HepG2 (cell line): ENCODE data around the gene TMEM63C. TPM values are rescaled to one million over a fixed set of nuclear protein-coding genes. Genes with fewer than 3 reads are reported as not detected.
A peak's percentile ranks its signal among the peaks of the same experiment; 100 is the strongest.

Experiments used
- ATF7-NPFF ChIP-seq: sonication (generic); formaldehyde crosslinking; IDR thresholded peaks from 2 replicates; pipeline ENCODE4 v1.8.1; 2023; ENCODE audit warnings: mild to moderate bottlenecking, low read depth, missing genetic modification reagents, moderate library complexity
- FOXJ3 ChIP-seq: sonication (generic); formaldehyde crosslinking; IDR thresholded peaks from 2 replicates; pipeline ENCODE4 v1.4.0; 2020; ENCODE audit warnings: missing genetic modification reagents, mild to moderate bottlenecking, borderline replicate concordance
- GATAD1 ChIP-seq: IDR thresholded peaks from 2 replicates; pipeline ENCODE4 v1.6.1; 2016; ENCODE audit warnings: missing genetic modification reagents, missing compliant biosample characterization
- HDAC1 ChIP-seq: sonication (generic); formaldehyde crosslinking; IDR thresholded peaks from 2 replicates; pipeline ENCODE4 v1.5.1; 2020; ENCODE audit warnings: mild to moderate bottlenecking, missing genetic modification reagents
- IKZF1 ChIP-seq: fragments of 450-650 bp; IDR thresholded peaks from 2 replicates; pipeline ENCODE4 v1.7.1; 2016
- ISX ChIP-seq: sonication (generic); formaldehyde crosslinking; conservative IDR thresholded peaks from 2 replicates; pipeline ENCODE4 v1.5.0; 2020; ENCODE audit warnings: missing genetic modification reagents
- MLLT10 ChIP-seq: sonication (generic); formaldehyde crosslinking; IDR thresholded peaks from 2 replicates; pipeline ENCODE4 v1.4.0; 2020; ENCODE audit warnings: missing genetic modification reagents
- RARG ChIP-seq: sonication (generic); formaldehyde crosslinking; IDR thresholded peaks from 2 replicates; pipeline ENCODE4 v1.4.0; 2020; ENCODE audit warnings: low read depth, mild to moderate bottlenecking, missing genetic modification reagents
- RFX3 ChIP-seq: IDR thresholded peaks from 2 replicates; pipeline ENCODE4 v1.6.1; 2016; ENCODE audit warnings: missing biosample characterization, missing genetic modification reagents
- SAP130 ChIP-seq: IDR thresholded peaks from 2 replicates; pipeline ENCODE4 v1.6.1; 2016; ENCODE audit warnings: low read depth
- SRSF9 ChIP-seq: fragments of 200-400 bp; formaldehyde crosslinking; IDR thresholded peaks from 2 replicates; pipeline ENCODE4 v1.6.1; 2018; ENCODE audit warnings: borderline replicate concordance, mild to moderate bottlenecking, low read depth, low read length; ENCODE audit not compliant: insufficient read depth, poor library complexity, severe bottlenecking
- TOPORS ChIP-seq: sonication (generic); formaldehyde crosslinking; IDR thresholded peaks from 2 replicates; pipeline ENCODE4 v1.8.0; 2023; ENCODE audit warnings: mild to moderate bottlenecking, missing genetic modification reagents
- ZBTB8A ChIP-seq: sonication (generic); formaldehyde crosslinking; IDR thresholded peaks from 2 replicates; pipeline ENCODE4 v1.4.0; 2020; ENCODE audit warnings: mild to moderate bottlenecking, low read depth, missing genetic modification reagents, borderline replicate concordance
- ZC3H4 ChIP-seq: sonication (generic); formaldehyde crosslinking; IDR thresholded peaks from 2 replicates; pipeline ENCODE4 v1.4.0; 2020; ENCODE audit warnings: missing genetic modification reagents, borderline replicate concordance
- ZFYVE20 ChIP-seq: sonication (generic); formaldehyde crosslinking; IDR thresholded peaks from 2 replicates; pipeline ENCODE4 v1.8.0; 2023; ENCODE audit warnings: low read depth, mild to moderate bottlenecking, moderate library complexity, missing genetic modification reagents, borderline replicate concordance
- ZNF143 ChIP-seq: sonication (generic); formaldehyde crosslinking; IDR thresholded peaks from 2 replicates; pipeline ENCODE4 v1.4.0; 2020; ENCODE audit warnings: missing genetic modification reagents
- ZNF331 ChIP-seq: sonication (generic); formaldehyde crosslinking; IDR thresholded peaks from 2 replicates; pipeline ENCODE4 v1.4.0; 2020; ENCODE audit warnings: missing genetic modification reagents
- ZNF34 ChIP-seq: sonication (generic); formaldehyde crosslinking; IDR thresholded peaks from 2 replicates; pipeline ENCODE4 v1.4.0; 2020; ENCODE audit warnings: mild to moderate bottlenecking, missing genetic modification reagents, borderline replicate concordance
- ZNF577 ChIP-seq: sonication (generic); formaldehyde crosslinking; IDR thresholded peaks from 2 replicates; pipeline ENCODE4 v1.4.0; 2020; ENCODE audit warnings: mild to moderate bottlenecking, low read depth, missing genetic modification reagents, borderline replicate concordance
- ZNF589 ChIP-seq: sonication (generic); formaldehyde crosslinking; conservative IDR thresholded peaks from 2 replicates; pipeline ENCODE4 v1.8.0; 2022; ENCODE audit warnings: mild to moderate bottlenecking, moderate library complexity, missing genetic modification reagents
- ZNF7 ChIP-seq: IDR thresholded peaks from 2 replicates; pipeline ENCODE4 v1.6.1; 2016; ENCODE audit warnings: missing biosample characterization, missing genetic modification reagents
- polyA plus RNA-seq, 8 experiments: library from polyadenylated mRNA; depleted of rRNA in 3 of 8; stranded (reverse) in 7 of 8; unstranded in 1 of 8; fragments of >200 nt; fragmentation: Illumina TruSeq in 4 of 8; extraction: Trizol in 4 of 8; gene quantifications; 2 replicates each; pipeline versions ENCODE4 v1.2.1 to v1.2.3, GENCODE V29; 2011 to 2016; ENCODE audit warnings: low read depth in 4 of 8, missing spikeins in 1 of 8, mixed read lengths in 1 of 8; ENCODE audit not compliant: insufficient read depth in 1 of 8
- total RNA-seq, 5 experiments: library from RNA; depleted of rRNA; stranded (reverse); fragments of >200 nt; fragmentation: Illumina TruSeq; extraction: Trizol; gene quantifications; 2 replicates each; pipeline ENCODE4 v1.2.3, GENCODE V29; 2016; ENCODE audit warnings: low read depth in 1 of 5
- TF ChIP-seq, protein P1 (sequence below): sonication (generic); formaldehyde crosslinking; IDR thresholded peaks from 2 replicates; pipeline ENCODE4 v1.8.1; 2023; ENCODE audit warnings: mild to moderate bottlenecking, missing genetic modification reagents
- TF ChIP-seq, protein P2 (sequence below): sonication (generic); formaldehyde crosslinking; conservative IDR thresholded peaks from 2 replicates; pipeline ENCODE4 v1.8.1; 2023; ENCODE audit warnings: missing genetic modification reagents
- TF ChIP-seq, protein P3 (sequence below): sonication (generic); formaldehyde crosslinking; IDR thresholded peaks from 2 replicates; pipeline ENCODE4 v1.8.1; 2023; ENCODE audit warnings: missing genetic modification reagents, inconsistent platforms, borderline replicate concordance
- TF ChIP-seq, protein P4 (sequence below): sonication (generic); formaldehyde crosslinking; IDR thresholded peaks from 2 replicates; pipeline ENCODE4 v1.4.0; 2020; ENCODE audit warnings: missing genetic modification reagents; ENCODE audit errors: not compliant biosample characterization
- TF ChIP-seq, protein P5 (sequence below): sonication (generic); formaldehyde crosslinking; conservative IDR thresholded peaks from 2 replicates; pipeline ENCODE4 v1.8.0; 2022; ENCODE audit warnings: missing genetic modification reagents

Gene TMEM63C
- total and polyA plus RNA-seq, 2 of the 13 experiments (the other 11 are each of a cell fraction or from before 2014, with no cell fraction given): 0.17 to 0.27 TPM

DNA sequence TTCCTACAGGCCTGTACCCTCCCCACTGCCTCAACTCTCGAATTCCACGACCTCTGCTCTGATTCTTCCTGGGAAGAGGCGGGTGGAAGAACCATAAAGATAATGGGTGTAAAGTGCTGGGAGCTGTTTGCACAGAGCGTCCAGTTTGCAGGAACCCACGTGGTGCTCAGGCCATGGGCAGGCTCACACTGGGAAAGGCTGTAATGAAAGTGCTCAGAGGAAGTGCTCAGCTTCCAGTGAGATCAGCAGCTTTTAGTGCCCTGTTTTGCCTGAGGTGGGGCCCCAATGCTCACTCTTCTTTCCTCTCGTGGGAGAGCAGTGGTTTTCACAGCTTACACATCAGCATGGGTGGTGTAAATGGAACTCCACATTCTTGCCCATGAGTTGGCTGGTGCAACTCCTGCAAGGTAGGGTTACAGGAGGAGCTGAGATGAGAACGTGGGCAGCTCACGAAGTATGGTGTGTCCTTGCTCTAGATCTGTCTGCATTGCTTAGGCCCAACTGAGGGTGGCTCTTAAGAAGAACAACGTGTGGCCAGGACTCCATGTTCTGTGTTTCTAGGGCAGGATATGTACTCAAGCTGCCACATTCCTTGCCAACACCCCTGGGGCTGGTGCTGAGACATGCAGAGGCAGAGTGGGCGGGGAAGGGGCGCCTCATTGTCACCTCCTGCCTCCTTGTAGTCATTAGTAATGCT is 2.9 kb downstream of the TMEM63C start (continued):
- TF ChIP-seq, protein P1, sequence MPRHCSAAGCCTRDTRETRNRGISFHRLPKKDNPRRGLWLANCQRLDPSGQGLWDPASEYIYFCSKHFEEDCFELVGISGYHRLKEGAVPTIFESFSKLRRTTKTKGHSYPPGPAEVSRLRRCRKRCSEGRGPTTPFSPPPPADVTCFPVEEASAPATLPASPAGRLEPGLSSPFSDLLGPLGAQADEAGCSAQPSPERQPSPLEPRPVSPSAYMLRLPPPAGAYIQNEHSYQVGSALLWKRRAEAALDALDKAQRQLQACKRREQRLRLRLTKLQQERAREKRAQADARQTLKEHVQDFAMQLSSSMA (CRISPR knock-in tag): no peak
- TF ChIP-seq IKZF1: no peak
- no peak for TF ChIP-seq ZBTB8A
- no peak for TF ChIP-seq FOXJ3 (CRISPR knock-in tag)
- TF ChIP-seq, protein P2, sequence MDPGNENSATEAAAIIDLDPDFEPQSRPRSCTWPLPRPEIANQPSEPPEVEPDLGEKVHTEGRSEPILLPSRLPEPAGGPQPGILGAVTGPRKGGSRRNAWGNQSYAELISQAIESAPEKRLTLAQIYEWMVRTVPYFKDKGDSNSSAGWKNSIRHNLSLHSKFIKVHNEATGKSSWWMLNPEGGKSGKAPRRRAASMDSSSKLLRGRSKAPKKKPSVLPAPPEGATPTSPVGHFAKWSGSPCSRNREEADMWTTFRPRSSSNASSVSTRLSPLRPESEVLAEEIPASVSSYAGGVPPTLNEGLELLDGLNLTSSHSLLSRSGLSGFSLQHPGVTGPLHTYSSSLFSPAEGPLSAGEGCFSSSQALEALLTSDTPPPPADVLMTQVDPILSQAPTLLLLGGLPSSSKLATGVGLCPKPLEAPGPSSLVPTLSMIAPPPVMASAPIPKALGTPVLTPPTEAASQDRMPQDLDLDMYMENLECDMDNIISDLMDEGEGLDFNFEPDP (CRISPR knock-in tag): no peak
- TF ChIP-seq, protein P3, sequence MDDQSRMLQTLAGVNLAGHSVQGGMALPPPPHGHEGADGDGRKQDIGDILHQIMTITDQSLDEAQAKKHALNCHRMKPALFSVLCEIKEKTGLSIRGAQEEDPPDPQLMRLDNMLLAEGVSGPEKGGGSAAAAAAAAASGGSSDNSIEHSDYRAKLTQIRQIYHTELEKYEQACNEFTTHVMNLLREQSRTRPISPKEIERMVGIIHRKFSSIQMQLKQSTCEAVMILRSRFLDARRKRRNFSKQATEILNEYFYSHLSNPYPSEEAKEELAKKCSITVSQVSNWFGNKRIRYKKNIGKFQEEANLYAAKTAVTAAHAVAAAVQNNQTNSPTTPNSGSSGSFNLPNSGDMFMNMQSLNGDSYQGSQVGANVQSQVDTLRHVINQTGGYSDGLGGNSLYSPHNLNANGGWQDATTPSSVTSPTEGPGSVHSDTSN (CRISPR knock-in tag): no peak
- TF ChIP-seq, protein P4, sequence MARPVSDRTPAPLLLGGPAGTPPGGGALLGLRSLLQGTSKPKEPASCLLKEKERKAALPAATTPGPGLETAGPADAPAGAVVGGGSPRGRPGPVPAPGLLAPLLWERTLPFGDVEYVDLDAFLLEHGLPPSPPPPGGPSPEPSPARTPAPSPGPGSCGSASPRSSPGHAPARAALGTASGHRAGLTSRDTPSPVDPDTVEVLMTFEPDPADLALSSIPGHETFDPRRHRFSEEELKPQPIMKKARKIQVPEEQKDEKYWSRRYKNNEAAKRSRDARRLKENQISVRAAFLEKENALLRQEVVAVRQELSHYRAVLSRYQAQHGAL (CRISPR knock-in tag): no peak
- TF ChIP-seq SAP130 (CRISPR knock-in tag): peak; percentile 55
- no peak for TF ChIP-seq ZNF589 (CRISPR knock-in tag)
- no peak for TF ChIP-seq RARG (CRISPR knock-in tag)
- no peak for TF ChIP-seq ISX (CRISPR knock-in tag)
- no peak for TF ChIP-seq ZNF34 (CRISPR knock-in tag)
- TF ChIP-seq ZNF143 (CRISPR knock-in tag): no peak
- TF ChIP-seq, protein P5, sequence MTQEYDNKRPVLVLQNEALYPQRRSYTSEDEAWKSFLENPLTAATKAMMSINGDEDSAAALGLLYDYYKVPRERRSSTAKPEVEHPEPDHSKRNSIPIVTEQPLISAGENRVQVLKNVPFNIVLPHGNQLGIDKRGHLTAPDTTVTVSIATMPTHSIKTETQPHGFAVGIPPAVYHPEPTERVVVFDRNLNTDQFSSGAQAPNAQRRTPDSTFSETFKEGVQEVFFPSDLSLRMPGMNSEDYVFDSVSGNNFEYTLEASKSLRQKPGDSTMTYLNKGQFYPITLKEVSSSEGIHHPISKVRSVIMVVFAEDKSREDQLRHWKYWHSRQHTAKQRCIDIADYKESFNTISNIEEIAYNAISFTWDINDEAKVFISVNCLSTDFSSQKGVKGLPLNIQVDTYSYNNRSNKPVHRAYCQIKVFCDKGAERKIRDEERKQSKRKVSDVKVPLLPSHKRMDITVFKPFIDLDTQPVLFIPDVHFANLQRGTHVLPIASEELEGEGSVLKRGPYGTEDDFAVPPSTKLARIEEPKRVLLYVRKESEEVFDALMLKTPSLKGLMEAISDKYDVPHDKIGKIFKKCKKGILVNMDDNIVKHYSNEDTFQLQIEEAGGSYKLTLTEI (CRISPR knock-in tag): no peak
- TF ChIP-seq ZNF7 (CRISPR knock-in tag): no peak
- TF ChIP-seq HDAC1 (CRISPR knock-in tag): no peak
- no peak for TF ChIP-seq MLLT10
- TF ChIP-seq TOPORS: no peak
- TF ChIP-seq GATAD1: no peak
- no peak for TF ChIP-seq SRSF9
- peak; percentile 53; the same call in 1 of the 2 replicates for TF ChIP-seq ZNF331 (CRISPR knock-in tag)
- no peak for TF ChIP-seq ZNF577 (CRISPR knock-in tag)
- TF ChIP-seq ATF7-NPFF (CRISPR knock-in tag): no peak
- no peak for TF ChIP-seq RFX3 (CRISPR knock-in tag)
- no peak for TF ChIP-seq ZC3H4
- no peak for TF ChIP-seq ZFYVE20
